H1 (cell line): ENCODE data around the gene ADAMTS17. TPM values are rescaled to one million over a fixed set of nuclear protein-coding genes. Genes with fewer than 3 reads are reported as not detected.

Experiments used
- CBX8 ChIP-seq: fragments of 300-800, 300-1000 bp; sonication (generic); IDR thresholded peaks from 2 replicates; pipeline ENCODE4 v1.7.1; 2016; ENCODE audit warnings: low read depth, low read length, borderline replicate concordance
- RBBP5 ChIP-seq: IDR thresholded peaks from 2 replicates; pipeline ENCODE4 v1.7.1; 2012; ENCODE audit warnings: low read depth, mild to moderate bottlenecking, inconsistent platforms, low read length, moderate library complexity, borderline replicate concordance
- SIX5 ChIP-seq: IDR thresholded peaks from 2 replicates; pipeline ENCODE4 v1.6.1; 2011; ENCODE audit warnings: mild to moderate bottlenecking, low read depth, low read length
- polyA plus RNA-seq, 7 experiments: library from polyadenylated mRNA; depleted of rRNA in 3 of 7; stranded (reverse) in 5 of 7; unstranded in 2 of 7; fragments of >200 nt in 5 of 7; fragments of 200-250 nt in 2 of 7; gene quantifications; 1 replicate in 5 of 7; 2 replicates in 1 of 7; 4 replicates in 1 of 7; pipeline versions ENCODE4 v1.2.1 to v1.2.3, GENCODE V29; 2011 to 2013; ENCODE audit warnings: missing spikeins in 2 of 7, mixed read lengths in 2 of 7
- total RNA-seq: library from RNA; stranded (reverse); fragmentation: NEBNext Ultra II Directional; extraction: Animal tissue kit (Norgen Biotek cat#: 25700); gene quantifications from 2 replicates; pipeline ENCODE4 v1.2.1, GENCODE V29; 2021

ADAMTS17 gene
- total and polyA plus RNA-seq, 2 of the 8 experiments (the other 6 are each of a cell fraction or from before 2014, with no cell fraction given): 0.51 to 1.7 TPM

DNA sequence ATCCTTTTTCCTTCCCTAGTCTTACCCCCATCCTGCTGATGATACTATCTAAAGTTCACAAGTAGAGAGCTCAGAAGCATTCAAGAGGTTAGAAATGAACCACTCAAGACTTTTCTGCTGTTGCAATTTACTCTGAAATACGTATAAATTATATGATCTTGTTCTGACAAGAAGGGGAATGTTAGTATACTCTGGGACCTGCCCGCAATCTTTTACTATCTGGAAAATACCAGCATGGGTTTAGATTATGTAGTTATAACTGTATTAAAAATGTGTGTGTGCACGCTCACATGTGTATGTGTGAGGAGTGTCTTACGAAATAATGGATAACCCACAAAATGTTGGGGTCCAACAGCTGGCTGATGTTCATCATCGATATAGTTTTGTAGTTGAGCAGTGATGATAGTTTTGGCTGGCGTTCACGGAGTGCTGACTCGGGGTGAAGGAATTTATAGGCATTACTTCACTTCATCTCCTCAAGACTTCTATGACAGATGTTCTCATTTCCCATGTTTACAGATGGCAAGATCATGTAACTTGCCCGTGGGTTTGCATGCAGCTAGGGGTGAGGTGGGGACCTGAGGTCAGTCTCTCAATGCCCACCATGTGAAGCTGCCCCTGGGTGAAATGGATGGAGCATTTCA lies 311.1 kb downstream of the ADAMTS17 start (continued):
- TF ChIP-seq RBBP5 (no peak), CBX8 (no peak), SIX5 (no peak)
